Stimulated activated CD4-positive, alpha-beta T cell treated with anti-CD3 and anti-CD28 coated beads, Interleukin-4, amount 100 ng/mL, for 48 hours (primary cell): ENCODE measurements around the gene MPV17.
"Not testable (repeated sequence)": the region's sequence is repeated elsewhere in the genome, so short reads cannot be mapped to it uniquely, and the experiment has no call there.

ENCODE experiments used
- DNase-seq, 2 donors: peaks; one replicate each; pipeline ENCODE4 v3.0.0-alpha.2; 2020; ENCODE audit warnings: low read depth in 2 of 2

MPV17 gene, protein sequence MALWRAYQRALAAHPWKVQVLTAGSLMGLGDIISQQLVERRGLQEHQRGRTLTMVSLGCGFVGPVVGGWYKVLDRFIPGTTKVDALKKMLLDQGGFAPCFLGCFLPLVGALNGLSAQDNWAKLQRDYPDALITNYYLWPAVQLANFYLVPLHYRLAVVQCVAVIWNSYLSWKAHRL

DNA sequence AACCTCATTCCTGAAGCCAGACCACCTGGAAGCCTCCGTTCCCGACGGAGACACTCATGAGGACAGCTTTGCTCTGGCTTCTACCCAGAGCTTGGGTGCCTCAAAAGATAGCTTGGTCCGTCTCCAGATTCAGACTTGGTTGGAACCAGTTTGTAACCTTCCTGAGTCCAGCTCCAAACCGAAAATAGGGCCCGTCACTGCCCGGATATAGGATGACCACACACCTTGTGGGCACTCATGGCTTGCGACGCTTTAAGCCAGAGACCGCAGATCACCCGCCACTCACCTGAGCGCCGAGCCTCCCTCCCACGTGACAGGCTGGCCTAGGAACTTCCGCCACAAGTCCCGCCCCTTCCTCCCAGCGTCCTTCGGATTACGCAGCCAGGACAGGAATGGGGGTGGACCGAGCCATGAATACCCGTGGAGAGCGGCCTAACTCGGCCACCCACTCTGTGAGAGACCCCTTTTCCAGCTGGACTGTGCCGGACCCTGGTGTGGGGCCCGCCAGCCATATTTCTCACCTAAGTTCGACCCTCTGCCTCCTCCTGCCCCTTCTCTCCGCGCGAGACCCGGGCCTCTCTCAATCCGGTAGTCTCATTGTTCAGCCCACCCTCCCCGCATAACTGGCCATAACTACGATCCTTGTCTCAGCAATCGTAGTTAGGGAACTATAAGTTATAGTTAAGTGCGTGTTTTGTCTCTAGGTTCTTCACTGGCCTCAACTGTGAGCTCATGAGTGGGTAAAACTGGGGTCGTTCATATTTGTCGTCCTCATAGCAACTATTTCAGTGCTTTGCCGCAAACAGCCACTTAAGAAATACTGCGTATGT, at the start of gene MPV17:
TSS of gene MPV17 (minus strand) at position 332 of the 830 bp plus-strand sequence. CDS start 580 bp downstream, outside the sequence.
- DNase-seq = peak; percentile 78 to 86

DNA sequence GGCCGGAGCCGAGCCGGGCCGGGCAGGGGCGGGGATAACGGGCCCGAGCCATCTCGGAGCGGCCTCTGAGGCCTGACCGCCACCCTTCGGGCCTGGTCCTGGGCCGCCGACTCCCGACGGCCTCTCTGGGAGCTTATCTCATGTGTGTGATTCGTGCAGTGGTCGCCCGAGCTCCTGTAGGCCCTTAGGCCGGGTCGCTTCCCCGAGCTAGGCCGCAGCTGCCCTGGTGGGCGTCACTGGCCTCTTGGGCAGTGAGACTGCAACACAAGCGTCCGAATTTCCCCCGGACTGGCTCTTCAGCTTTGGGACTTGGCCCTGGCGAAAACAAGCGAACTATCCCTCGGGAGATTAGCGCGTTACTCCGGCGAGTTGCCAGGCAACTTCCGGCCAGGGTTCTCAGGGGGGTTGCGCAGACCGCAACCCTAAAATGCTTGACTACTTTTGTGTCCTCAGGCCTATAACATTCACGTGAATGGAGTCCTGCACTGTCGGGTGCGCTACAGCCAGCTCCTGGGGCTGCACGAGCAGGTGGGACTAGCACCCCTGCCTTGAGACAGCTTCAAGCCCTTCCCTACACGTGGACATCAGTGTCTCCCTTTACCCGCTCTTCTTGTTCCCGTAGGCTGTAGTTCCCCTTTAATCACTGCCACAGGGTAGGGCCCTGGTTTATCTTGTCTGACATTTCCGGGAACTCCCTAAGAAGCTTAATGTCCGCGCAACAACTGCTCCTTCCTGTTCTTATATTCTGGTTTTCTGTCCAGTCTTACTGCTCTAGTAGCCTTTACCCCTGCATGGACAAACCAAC, 48.1 kb upstream of the MPV17 start:
- DNase-seq = peak in 1 of 2 donors; percentile 21

DNA sequence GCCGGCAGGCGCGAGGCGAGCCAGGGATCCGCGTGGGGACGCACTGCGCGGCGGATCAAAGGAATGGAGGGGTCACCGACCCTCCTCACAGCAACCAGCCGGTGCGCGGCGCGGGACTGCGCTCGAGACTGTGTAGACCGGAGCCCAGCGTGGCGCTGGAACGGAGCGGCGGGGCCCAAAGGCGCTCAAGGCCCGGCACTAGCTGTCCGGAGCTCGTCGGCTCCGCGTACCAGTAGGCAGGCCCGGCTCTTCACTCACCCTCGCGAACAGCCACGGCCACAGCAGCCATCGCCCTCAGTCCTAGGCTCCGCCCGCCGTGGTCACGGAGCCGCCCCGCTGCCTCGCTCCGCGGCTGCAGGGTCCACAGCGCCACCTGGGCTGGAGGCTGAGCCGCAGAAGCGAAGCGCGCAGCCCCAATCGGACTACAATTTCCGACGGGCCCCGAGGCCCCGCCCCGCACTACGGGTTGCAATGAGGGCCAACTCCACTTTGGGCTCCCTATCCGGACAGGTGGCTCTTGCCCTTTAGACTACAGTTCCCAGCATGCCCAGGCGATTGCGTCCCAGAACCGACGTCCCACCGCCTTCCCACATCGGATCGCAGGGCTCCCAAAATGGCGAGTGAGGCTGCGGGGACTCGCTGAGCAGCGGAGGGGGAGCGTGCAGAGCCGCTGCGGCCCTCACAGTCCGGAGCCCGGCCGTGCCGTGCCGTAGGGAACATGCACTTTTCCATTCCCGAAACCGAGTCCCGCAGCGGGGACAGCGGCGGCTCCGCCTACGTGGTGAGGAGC, 47.3 kb upstream of the MPV17 start, which contains the start of the genes EIF2B4 and SNX17:
TSS of gene EIF2B4 (minus strand) at position 313 of the 790 bp plus-strand sequence. CDS start at position 289, 24 bp downstream.
TSS of gene SNX17 (plus strand) at position 591 of the 790 bp plus-strand sequence. CDS start at position 719, 128 bp downstream.
- DNase-seq = peak; percentile 98

DNA sequence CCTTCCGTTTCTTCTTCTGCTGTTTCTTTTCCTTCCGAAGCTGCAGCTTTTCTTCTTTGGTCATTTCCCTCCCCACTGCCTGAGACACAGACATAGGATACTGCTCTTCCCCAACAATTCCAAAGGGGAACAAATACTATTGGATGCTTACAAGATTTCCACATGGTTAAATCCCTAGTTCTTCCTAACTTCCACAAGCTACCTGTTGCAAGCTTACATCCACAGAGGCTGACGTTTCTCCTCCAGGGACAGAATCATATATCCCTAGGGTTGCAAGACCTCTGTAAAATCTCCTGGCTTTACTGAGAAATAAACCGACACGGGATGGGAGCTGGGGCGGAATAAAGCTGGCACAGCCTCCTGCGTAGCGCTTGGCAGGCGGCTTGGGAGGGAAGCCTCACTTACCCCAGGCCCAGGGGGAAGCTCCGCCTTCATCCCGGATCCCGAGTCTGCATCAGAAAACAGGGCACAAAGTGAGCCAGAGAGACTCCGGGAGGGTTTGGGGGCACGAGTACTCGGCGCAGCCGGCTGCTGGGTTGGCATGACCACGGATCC, 46.7 kb upstream of the MPV17 start:
- no peak for DNase-seq

DNA sequence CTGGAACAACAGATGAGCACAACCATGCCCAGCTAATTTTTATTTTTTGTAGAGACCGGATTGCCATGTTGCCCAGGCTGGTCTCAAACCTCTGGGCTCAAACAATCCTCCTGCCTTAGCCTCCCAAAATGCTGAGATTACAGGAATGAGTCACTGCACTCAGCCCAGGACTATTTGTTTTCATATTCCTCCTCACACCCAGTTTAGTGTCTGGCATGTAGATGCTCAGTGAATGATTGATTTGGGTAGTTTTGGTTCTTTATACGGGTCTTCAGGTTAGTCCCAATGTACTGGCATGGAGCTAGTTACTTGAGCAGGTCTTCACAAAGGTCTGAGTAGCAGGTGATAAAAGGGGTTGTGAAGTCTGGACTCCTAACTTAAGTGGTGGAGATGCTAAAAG, 41.0 kb upstream of the MPV17 start:
- no peak for DNase-seq

DNA sequence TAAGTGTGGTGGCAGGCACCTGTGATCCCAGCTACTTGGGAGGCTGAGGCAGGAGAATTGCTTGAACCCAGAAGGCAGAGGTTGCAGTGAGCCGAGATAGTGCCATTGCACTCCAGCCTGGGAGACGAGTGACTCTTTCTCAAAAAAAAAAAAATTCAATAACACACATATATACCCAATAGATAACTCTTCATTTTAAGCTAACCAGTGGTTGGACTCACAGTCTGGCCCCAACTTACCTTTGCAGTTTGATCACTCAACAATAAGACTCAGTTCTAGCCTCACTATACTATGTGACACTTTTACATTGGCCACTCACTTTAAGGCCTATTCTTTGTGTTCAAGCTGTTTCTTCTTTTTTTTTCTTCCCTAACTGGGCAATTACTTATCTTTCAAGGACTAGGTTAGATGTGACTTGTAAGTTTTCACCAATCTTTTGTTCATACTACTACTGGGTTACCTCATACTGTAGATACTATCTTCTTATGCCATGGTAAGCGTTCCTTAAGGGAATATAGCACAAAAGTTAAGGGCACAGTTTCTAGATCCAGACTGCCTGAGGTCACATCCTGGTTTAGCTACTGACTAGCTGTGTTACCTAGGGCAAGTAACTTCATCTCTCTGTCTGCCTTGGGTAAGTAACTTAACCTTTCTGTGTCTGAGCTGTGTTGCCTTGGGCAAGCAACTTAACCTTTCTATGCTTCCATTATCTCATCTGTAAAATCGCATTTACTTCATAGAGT, 40.0 kb upstream of the MPV17 start:
- no peak for DNase-seq

DNA sequence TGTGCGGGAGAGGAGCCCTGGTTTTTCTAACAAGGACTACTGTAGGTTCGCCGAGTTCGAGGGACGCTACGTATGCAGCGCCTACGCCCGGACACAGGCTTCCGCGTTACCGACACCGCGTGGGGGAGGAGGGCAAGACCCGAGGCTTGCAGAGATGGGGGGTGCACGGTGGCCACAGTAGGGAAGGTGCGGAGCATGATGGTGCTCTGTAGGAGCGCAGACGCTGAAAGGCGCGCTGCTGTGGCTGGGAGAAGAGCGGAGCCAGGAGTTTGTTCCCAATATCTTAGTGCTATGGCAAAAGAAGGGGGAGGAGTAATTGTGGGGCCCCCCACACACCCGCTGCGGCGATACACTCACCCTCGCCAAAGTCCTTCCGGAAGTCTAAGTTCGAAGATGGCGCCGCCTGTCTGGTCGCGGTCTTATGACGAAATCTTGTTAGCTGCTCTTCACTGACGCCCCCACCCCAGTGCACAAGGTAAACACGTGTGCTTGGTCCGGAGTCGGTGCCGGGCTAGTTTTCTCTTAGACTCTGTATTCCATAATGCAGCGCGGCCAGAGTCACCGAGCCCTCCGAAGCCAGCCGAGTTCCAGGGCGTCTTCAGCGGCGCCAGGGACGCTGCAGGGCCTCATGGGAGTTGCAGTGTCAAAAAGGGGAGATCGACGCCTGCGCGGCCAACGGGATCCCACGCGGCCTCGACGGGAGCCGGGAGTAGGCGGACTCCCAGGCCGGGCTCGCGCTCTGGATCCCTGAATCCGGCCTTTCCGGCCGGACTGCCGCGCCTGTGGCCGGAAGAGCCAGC, 33.7 kb upstream of the MPV17 start, which contains the start of gene GTF3C2:
TSS of gene GTF3C2 (minus strand) at position 383 of the 800 bp plus-strand sequence. CDS start 13,210 bp downstream, outside the sequence.
- DNase-seq = peak; percentile 84 to 88

DNA sequence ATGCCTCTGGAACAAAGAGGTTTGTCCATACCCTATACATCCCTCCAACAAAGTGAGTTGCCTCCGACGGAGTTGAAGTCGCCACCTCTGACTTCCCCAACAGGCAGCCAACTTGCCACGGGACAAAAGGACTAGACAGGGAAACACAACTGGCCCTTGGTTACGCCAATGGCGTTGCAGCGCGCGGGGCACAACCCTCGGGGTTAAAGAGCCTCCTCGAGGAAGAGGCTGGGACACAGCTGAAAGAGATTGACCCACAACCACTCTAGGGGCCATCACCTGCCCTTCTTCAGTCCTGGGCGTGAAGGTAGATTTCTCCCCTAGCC, 33.1 kb upstream of the MPV17 start:
- peak in 1 of 2 donors; percentile 44 for DNase-seq

DNA sequence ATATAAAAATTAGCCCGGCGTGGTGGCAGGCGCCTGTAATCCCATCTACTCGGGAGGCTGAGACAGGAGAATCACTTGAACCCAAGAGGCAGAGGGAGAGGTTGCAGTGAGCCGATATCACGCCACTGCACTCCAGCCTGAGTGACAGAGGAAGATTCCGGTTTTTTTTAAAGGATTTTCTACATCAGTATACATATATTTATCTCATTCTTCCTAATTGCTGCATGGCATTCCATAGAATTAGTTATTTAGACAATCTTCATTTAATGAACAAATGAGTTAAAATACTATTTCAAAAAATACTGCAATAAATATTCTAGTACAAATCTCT, 31.7 kb upstream of the MPV17 start:
- DNase-seq = no peak

DNA sequence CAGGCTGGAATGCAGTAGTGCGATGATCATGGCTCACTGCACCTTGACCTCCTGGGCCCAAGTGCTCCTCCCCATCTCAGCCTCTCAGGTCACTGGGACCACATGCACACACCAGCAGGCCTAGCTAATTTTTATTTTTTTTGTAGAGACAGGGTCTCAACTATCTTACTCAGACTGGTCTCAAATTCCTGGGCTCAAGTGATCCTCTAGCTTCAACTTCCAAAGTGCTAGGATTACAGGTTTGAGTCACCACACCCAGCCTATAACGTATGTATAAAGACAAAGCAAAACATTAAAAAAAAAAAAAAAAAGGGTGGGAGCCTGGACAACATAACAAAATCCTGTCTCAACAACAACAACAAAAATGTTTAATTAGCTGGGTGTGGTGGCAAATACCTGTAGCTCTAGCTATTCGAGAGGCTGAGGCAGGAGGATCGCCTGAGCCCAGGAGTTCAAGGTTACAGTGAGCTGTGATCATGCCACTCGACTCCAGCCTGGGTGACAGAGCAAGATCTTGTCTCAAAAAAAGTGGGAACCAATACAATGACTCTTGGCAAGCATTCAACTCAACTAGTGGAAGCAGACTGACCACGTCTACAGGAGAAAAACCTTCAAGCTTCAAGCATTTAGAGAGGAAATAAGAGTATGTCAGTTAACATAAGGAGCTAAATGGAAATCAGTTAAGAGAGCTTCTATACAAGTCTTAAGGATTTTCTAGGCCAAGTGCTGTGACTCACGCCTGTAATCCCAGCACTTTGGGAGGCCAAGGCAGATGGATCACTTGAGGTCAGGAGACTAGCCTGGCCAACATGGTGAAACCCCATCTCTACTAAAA, 31.1 kb upstream of the MPV17 start:
- no peak for DNase-seq

DNA sequence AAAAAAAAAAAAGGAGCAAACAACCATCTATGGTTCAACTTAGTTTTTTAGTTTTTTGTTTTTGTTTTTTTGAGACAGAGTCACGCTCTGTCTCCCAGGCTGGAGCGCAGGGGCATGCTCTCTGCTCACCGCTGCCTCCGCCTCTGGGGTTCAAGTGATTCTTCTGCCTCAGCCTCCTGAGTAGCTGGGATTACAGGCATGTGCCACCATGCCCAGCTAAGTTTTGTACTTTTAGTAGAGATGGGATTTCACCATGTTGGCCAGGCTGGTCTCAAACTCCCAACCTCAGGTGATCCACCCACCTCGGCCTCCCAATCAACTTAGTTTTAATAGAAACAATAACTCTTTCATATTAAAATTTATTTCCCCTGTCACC, 30.5 kb upstream of the MPV17 start:
- not testable (repeated sequence) for DNase-seq

DNA sequence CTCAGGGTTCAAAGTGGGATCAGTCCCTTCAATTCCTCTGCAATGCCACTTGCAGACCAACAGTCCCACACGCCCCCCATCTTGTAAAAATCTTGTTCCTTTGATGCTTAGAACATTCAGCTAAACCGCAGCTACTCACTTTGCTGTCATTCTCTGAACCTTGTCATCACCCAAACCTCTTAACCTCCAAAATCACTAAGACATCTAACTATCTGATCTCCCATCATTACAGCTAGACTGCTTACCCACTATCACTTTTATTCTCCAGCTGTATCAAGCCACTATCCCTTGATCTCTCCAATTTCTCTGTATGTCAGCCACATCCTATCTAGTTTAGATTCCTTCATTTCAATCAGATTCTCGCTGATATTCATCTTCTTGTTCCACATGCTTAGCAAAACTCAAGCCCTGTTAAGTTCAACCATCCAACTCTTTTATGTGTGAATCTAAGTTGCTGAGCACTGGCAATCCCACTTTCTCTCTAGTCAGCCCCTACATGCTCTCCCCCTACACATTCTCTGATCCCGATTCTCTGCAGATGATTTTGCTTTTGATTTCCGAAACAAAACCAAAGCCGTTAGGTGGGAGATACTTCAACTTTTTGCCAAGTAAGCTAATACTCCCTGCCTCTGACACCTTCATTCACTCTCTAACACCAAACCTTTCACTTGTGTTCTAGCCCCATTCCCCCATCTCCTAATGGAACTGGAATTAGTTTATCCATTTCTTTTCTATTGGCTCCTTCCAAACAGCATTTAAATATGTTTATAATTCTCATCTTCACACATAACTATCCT, 29.1 kb upstream of the MPV17 start:
- DNase-seq = peak in 1 of 2 donors; percentile 8

DNA sequence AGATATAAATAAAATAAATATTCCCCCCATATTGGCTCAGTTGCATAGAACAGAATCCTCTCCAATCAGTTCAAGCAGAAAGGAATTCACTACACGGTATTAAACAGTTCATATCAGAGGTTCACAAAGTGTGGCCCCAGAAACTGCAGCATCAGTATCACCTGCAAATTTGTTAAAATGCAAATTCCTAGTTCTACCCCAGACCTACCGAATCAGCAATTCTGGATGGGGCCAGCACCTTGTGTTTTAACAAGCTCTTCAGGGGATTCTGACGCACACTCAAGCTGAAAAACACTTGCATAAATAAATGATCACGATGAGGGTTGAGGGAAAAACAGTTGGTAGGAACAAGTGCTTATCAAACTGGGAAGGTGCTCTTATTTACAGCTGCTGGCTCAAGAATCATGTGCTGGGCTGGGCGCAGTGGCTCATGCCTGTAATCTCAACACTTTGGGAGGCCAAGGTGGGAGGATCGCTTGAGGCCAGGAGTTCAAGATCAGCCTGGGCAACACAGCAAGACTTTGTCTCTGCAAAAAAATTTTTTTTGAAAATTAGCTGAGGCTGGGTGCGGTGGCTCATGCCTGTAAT, 27.3 kb upstream of the MPV17 start:
- DNase-seq = no peak

DNA sequence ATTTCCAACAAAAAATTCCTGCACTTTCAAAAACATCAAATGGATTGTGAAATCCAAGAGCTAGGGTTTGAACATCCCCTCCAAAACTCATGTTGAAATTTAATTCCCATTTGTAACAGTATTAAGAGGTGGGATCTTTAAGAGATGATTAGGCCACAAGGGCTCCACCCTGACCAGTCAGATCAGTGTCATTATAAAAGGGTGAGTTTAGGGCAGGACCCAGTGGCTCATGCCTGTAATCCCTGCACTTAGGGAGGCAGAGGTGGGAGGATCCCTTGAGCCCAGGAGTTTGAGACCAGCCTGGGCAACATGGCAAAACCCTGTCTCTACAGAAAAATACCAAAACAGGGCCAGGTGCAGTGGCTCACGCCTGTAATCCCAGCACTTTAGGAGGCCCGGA, 24.7 kb upstream of the MPV17 start:
- no peak for DNase-seq

DNA sequence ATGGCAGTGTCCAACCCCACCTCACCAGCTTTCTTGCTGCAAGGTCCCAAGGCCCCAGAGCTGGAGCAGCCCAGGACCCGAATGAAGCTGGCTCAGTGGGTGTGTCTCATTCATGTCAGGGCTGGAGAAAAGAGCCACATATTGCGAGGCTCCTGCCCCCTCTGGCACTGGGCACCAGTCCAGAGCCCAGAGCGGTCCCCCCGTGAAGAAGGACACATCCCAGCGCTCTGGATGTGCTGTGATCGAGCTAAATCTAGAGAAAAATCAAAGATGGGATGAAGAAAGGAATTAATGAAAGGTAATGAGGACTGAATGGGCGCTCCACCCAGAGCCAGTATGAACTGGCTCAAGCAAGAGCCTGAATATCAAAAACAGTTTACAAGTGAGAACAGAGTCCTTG, 13.3 kb upstream of the MPV17 start:
- DNase-seq = no peak

DNA sequence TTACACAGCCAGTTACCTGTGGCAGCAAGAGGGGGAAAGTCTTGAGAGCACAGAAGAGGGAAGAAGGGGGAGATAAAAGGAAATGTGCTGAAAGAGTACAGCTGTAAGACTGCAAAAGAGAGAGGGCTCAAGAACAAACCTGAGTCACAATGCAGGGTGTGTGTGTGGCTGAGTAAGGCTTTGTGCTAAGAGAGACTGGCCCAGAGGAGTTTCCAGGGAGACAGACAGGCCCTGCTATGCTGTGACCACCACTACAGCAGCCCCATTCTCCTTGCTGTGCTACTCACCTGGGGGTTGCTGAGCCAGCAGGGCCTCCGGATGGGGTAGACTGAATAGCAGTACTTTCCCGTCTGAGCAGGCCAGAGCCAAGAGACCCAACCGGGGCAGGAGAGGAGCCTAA, 12.4 kb upstream of the MPV17 start:
- no peak for DNase-seq

DNA sequence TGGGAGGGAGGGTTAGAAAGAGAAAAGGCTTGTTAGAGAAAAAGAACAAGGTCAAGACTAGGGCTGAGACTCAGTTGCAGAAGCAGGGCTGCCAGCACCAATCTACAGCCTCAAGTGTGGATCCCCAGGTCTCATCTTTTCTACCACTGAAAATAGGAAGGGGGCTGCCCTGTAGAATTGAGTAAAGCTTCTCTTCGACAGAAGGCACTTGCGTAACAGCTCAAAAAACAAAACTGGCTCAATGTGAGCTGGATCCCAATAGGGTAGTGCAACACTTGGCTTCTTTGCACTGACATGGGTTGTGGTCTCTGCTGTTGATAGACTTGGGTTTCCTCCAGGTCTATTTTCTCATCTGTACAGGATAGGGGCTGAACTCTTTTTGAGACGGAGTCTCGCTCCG, 1.8 kb upstream of the MPV17 start:
- no peak for DNase-seq
